Skeletal muscle tissue (tissue), 4 donors: ENCODE measurements around the gene SNX18. TPM values are rescaled to one million over a fixed set of nuclear protein-coding genes. Genes with fewer than 3 reads are reported as not detected.

Experiments used
- H3K27ac ChIP-seq: one replicate; pipeline ENCODE4 v1.7.0; 2013; ENCODE audit warnings: mild to moderate bottlenecking, low read depth, low read length, inconsistent platforms
- H3K27me3 ChIP-seq, 3 donors: one replicate each; pipeline ENCODE4 v1.7.0; 2013; ENCODE audit warnings: low read length in 3 of 3; ENCODE audit not compliant: control insufficient read depth in 3 of 3, insufficient read depth in 3 of 3
- H3K36me3 ChIP-seq, 3 donors: one replicate each; pipeline ENCODE4 v1.7.0; 2013; ENCODE audit warnings: low read length in 3 of 3; ENCODE audit not compliant: control insufficient read depth in 3 of 3, insufficient read depth in 3 of 3
- H3K4me1 ChIP-seq, 3 donors: one replicate each; pipeline ENCODE4 v1.7.0; 2013; ENCODE audit warnings: low read length in 3 of 3, mild to moderate bottlenecking in 3 of 3; ENCODE audit not compliant: control insufficient read depth in 3 of 3, insufficient read depth in 3 of 3
- H3K4me3 ChIP-seq, 3 donors: one replicate each; pipeline ENCODE4 v1.7.0; 2013; ENCODE audit warnings: low read length in 3 of 3
- H3K9ac ChIP-seq, 3 donors: one replicate each; pipeline ENCODE4 v1.7.0; 2013; ENCODE audit warnings: low read length in 3 of 3, mild to moderate bottlenecking in 3 of 3, moderate library complexity in 2 of 3, low read depth in 1 of 3
- H3K9me3 ChIP-seq, 3 donors: one replicate each; pipeline ENCODE4 v1.7.0; 2013; ENCODE audit warnings: low read length in 3 of 3; ENCODE audit not compliant: control insufficient read depth in 3 of 3
- total RNA-seq: library from RNA; depleted of rRNA; stranded (reverse); fragments of >200 nt; gene quantifications from one replicate; pipeline ENCODE4 v1.2.3, GENCODE V29; 2014
- donor health status: Osteomylitis.

SNX18 gene
- total RNA-seq, 1 donor from 2014 or later, result 29.2 TPM

DNA sequence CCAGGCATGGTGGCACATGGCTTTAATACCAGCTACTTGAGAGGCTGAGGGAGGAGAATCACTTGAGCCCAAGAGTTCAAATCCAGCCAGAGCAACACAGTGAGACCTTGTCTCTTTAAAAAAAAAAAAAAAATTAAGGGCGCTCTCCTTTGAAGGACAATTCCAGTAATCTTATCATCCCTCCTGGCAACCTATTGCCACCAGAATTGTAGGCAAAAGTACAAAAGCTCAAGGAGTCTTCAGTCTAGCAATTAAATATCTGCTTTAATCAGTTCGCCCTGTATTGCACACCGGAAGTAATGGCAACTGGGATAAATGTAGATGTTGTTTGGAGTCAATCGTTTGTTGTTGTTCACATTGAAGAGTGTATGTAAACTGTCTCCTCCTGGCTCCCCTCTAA, 7.7 kb downstream of the SNX18 start:
- no peak overlapping the region for H3K9ac ChIP-seq
- H3K4me1 ChIP-seq, result peaks cover 36 to 58% (median 56%) of the 10 kb centered on the region in 3 donors
- H3K27ac ChIP-seq, result no peak overlapping the region
- no peaks in the 10 kb centered on the region for H3K36me3 ChIP-seq
- no peaks in the 10 kb centered on the region for H3K9me3 ChIP-seq
- no peak overlapping the region for H3K4me3 ChIP-seq
- H3K27me3 ChIP-seq, result no peaks in the 10 kb centered on the region

GRCh38 chr5:54525692-54526091, 8.1 kb downstream of the SNX18 start:
- Histone ChIP-seq H3K27ac (no peak overlapping the region), H3K27me3 (no peaks in the 10 kb centered on the region), H3K36me3 (no peaks in the 10 kb centered on the region), H3K4me3 (no peak overlapping the region), H3K9me3 (no peaks in the 10 kb centered on the region), H3K4me1 (peaks cover 33 to 57% (median 51%) of the 10 kb centered on the region in 3 donors), H3K9ac (no peak overlapping the region)

- Histone ChIP-seq H3K9me3 (no peaks in the 10 kb centered on the region), H3K4me1 (peaks cover 32 to 52% (median 50%) of the 10 kb centered on the region in 3 donors), H3K4me3 (no peak overlapping the region), H3K27me3 (no peaks in the 10 kb centered on the region), H3K27ac (peak overlapping the region; percentile 6), H3K36me3 (no peaks in the 10 kb centered on the region), H3K9ac (no peak overlapping the region)
Measured at GRCh38 chr5:54526604-54527288, 9.2 kb downstream of the SNX18 start.

GRCh38 chr5:54528633-54529209, 11.2 kb downstream of the SNX18 start:
- Histone ChIP-seq H3K27ac (no peak overlapping the region), H3K36me3 (no peaks in the 10 kb centered on the region), H3K4me3 (no peak overlapping the region), H3K27me3 (no peaks in the 10 kb centered on the region), H3K4me1 (peaks cover 37 to 47% (median 43%) of the 10 kb centered on the region in 3 donors), H3K9me3 (no peaks in the 10 kb centered on the region), H3K9ac (no peak overlapping the region)

- H3K27me3 ChIP-seq, result no peaks in the 10 kb centered on the region
- H3K9me3 ChIP-seq, result no peaks in the 10 kb centered on the region
- H3K9ac ChIP-seq, result no peak overlapping the region
- H3K27ac ChIP-seq, result no peak overlapping the region
- H3K36me3 ChIP-seq, result no peaks in the 10 kb centered on the region
- peaks cover 37 to 48% (median 43%) of the 10 kb centered on the region in 3 donors for H3K4me1 ChIP-seq
- no peak overlapping the region for H3K4me3 ChIP-seq
Measured at GRCh38 chr5:54529565-54529964, 12.0 kb downstream of the SNX18 start.

- no peaks in the 10 kb centered on the region for H3K9me3 ChIP-seq
- no peak overlapping the region for H3K4me3 ChIP-seq
- peaks cover 37 to 47% (median 39%) of the 10 kb centered on the region in 3 donors for H3K4me1 ChIP-seq
- H3K9ac ChIP-seq, result no peak overlapping the region
- H3K27ac ChIP-seq, result no peak overlapping the region
- no peaks in the 10 kb centered on the region for H3K27me3 ChIP-seq
- no peaks in the 10 kb centered on the region for H3K36me3 ChIP-seq
Measured at GRCh38 chr5:54531546-54531945, 14.0 kb downstream of the SNX18 start.

DNA sequence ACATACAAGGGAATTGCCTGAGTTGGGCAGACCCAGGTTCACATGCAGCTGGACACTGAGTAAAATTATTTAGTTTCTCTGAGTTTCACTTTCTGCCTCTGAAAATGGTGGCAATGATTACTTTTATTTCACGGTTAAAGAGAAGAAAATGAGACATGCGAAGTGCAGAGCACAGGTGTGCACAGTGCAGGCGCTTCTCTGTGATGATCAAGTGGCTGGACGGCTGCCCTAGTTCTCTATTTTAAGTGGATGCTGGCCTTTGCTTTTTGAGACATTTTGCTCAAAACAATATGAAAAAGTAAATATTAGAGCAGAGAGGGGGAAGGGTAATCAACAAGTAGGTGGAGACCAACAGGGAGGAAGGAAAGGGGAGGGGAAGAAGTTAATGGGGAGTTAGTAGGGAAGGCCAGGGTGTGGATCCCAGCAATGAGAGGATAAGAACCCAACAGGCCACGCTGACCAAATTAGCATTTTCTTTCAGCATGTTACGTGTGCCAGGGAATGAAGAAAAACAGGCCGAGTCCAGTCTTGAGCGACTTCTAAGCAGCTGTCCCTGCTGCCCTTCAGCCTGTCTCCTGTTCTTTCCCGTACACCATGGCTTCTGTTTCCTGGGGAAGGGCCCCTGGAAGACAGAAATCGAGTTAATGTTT, 16.1 kb downstream of the SNX18 start:
- peaks cover 29 to 34% (median 31%) of the 10 kb centered on the region in 3 donors for H3K4me1 ChIP-seq

GRCh38 chr5:54534191-54535004, 16.8 kb downstream of the SNX18 start:
- Histone ChIP-seq H3K9me3 (no peaks in the 10 kb centered on the region), H3K4me3 (peak overlapping the region; percentile 33 to 49 (median 35)), H3K9ac (peak overlapping the region in 2 of 3 donors; percentile 24 to 62), H3K27me3 (no peaks in the 10 kb centered on the region), H3K4me1 (peaks cover 24 to 29% (median 29%) of the 10 kb centered on the region in 3 donors), H3K36me3 (no peaks in the 10 kb centered on the region), H3K27ac (peak overlapping the region; percentile 49)

More for the DNA sequence above, 16.1 kb downstream of the SNX18 start:
- peak overlapping the region; percentile 49 for H3K27ac ChIP-seq
- H3K9ac ChIP-seq, result peak overlapping the region in 2 of 3 donors; percentile 24 to 62
- H3K36me3 ChIP-seq, result no peaks in the 10 kb centered on the region
- H3K9me3 ChIP-seq, result no peaks in the 10 kb centered on the region
- H3K4me3 ChIP-seq, result peak overlapping the region; percentile 17 to 49 (median 33)
- no peaks in the 10 kb centered on the region for H3K27me3 ChIP-seq

GRCh38 chr5:54535149-54535844, 17.7 kb downstream of the SNX18 start:
- no peak overlapping the region for H3K27ac ChIP-seq
- H3K9me3 ChIP-seq, result no peaks in the 10 kb centered on the region
- no peak overlapping the region for H3K9ac ChIP-seq
- peaks cover 24 to 29% (median 27%) of the 10 kb centered on the region in 3 donors for H3K4me1 ChIP-seq
- no peaks in the 10 kb centered on the region for H3K36me3 ChIP-seq
- H3K4me3 ChIP-seq, result no peak overlapping the region
- H3K27me3 ChIP-seq, result no peaks in the 10 kb centered on the region
